ENCODE data around the gene NCOA5. TPM values are rescaled to one million over a fixed set of nuclear protein-coding genes. Genes with fewer than 3 reads are reported as not detected.
A peak's percentile ranks its signal among the peaks of the same experiment; 100 is the strongest.

The NCOA5 gene
- total and polyA plus RNA-seq, 10 donors, result 14.3 to 33.2 (median 27.7) TPM

- intact Hi-C loops (cut with DNase I; ENCODE audit: low total_unique reads), result loop anchor here (5.0 kb wide), 1 partner anchor 175 kb away; the partner anchor contains the start of gene CDH22
- H3K27ac ChIP-seq, result no peak overlapping the region
- H3K4me1 ChIP-seq, result peaks cover 4 to 24% (median 11%) of the 10 kb centered on the region in 6 donors
- peaks cover 0 to 72% (median 22%) of the 10 kb centered on the region in 7 donors for H3K27me3 ChIP-seq (replicated peaks in 1 of 7)
- no peaks in the 10 kb centered on the region for H3K9me3 ChIP-seq
- peak; percentile 44 to 86 (median 78) for TF ChIP-seq CTCF (IDR thresholded peaks at IDR 0.05 in 8 of 11, conservative IDR thresholded peaks at IDR 0.05 in 3 of 11)
- peak; percentile 69 to 82 (median 72) for TF ChIP-seq POLR2AphosphoS5 (IDR thresholded peaks at IDR 0.05)
- no peak for TF ChIP-seq POLR2A (IDR thresholded peaks at IDR 0.05)
- no peak overlapping the region for H3K4me3 ChIP-seq
- WGBS, 5 donors, result 14 to 51% (median 16%) methylated on average over 5 to 17 of the region's 17 CpGs
- peaks cover 0 to 16% (median 2%) of the 10 kb centered on the region in 6 donors for H3K36me3 ChIP-seq
- peak; percentile 91 for DNase-seq
These were observed 43.0 kb upstream of the NCOA5 start for GRCh38 chr20:46132705-46133120.

- peaks cover 0 to 63% (median 18%) of the 10 kb centered on the region in 7 donors for H3K27me3 ChIP-seq (replicated peaks in 1 of 7)
- intact Hi-C loops (cut with DNase I; ENCODE audit: low total_unique reads), result loop anchor here (5.0 kb wide), 1 partner anchor 176 kb away; the partner anchor contains the start of gene CDH22
- no peak overlapping the region for H3K27ac ChIP-seq
- DNase-seq, result no peak
- H3K36me3 ChIP-seq, result peaks cover 0 to 29% (median 10%) of the 10 kb centered on the region in 6 donors
- H3K4me1 ChIP-seq, result peaks cover 4 to 24% (median 11%) of the 10 kb centered on the region in 6 donors
- TF ChIP-seq POLR2A (IDR thresholded peaks at IDR 0.05) (no peak), CTCF (IDR thresholded peaks at IDR 0.05 in 8 of 11, conservative IDR thresholded peaks at IDR 0.05 in 3 of 11) (no peak), POLR2AphosphoS5 (IDR thresholded peaks at IDR 0.05) (no peak)
- WGBS, 5 donors, result 35 to 50% (median 43%) methylated on average over 6 of the region's 6 CpGs
- no peak overlapping the region for H3K4me3 ChIP-seq
- no peaks in the 10 kb centered on the region for H3K9me3 ChIP-seq
These were observed 41.6 kb upstream of the NCOA5 start for GRCh38 chr20:46131396-46131795.

GRCh38 chr20:46130534-46130933, 40.8 kb upstream of the NCOA5 start:
- intact Hi-C loops (cut with DNase I; ENCODE audit: low total_unique reads), result loop anchor here (5.0 kb wide), 1 partner anchor 177 kb away; the partner anchor contains the start of gene CDH22
- DNase-seq, result peak; percentile 64
- Histone ChIP-seq H3K4me3 (no peak overlapping the region), H3K36me3 (peaks cover 0 to 38% (median 17%) of the 10 kb centered on the region in 6 donors), H3K27me3 (replicated peaks in 1 of 7) (peaks cover 0 to 54% (median 11%) of the 10 kb centered on the region in 7 donors), H3K27ac (no peak overlapping the region), H3K9me3 (no peaks in the 10 kb centered on the region), H3K4me1 (peaks cover 4 to 24% (median 11%) of the 10 kb centered on the region in 6 donors)
- 39 to 57% (median 55%) methylated on average over 4 of the region's 4 CpGs for WGBS, 5 donors
- TF ChIP-seq POLR2A (IDR thresholded peaks at IDR 0.05), result no peak
- TF ChIP-seq CTCF (IDR thresholded peaks at IDR 0.05 in 8 of 11, conservative IDR thresholded peaks at IDR 0.05 in 3 of 11), result no peak
- no peak for TF ChIP-seq POLR2AphosphoS5 (IDR thresholded peaks at IDR 0.05)

GRCh38 chr20:46129955-46130481, 40.3 kb upstream of the NCOA5 start:
- Histone ChIP-seq H3K27ac (no peak overlapping the region), H3K9me3 (no peaks in the 10 kb centered on the region), H3K4me1 (peaks cover 4 to 24% (median 11%) of the 10 kb centered on the region in 6 donors), H3K36me3 (peaks cover 0 to 43% (median 22%) of the 10 kb centered on the region in 6 donors), H3K4me3 (no peak overlapping the region), H3K27me3 (replicated peaks in 1 of 7) (peaks cover 0 to 49% (median 10%) of the 10 kb centered on the region in 7 donors)
- peak in 1 of 3 donors; percentile 24 for TF ChIP-seq POLR2AphosphoS5 (IDR thresholded peaks at IDR 0.05)
- no peak for TF ChIP-seq CTCF (IDR thresholded peaks at IDR 0.05 in 8 of 11, conservative IDR thresholded peaks at IDR 0.05 in 3 of 11)
- intact Hi-C loops (cut with DNase I; ENCODE audit: low total_unique reads), result loop anchor here (5.0 kb wide), 1 partner anchor 177 kb away; the partner anchor contains the start of gene CDH22
- WGBS, 5 donors, result 13 to 44% (median 42%) methylated on average over 3 to 5 of the region's 5 CpGs
- peak; percentile 40 for DNase-seq
